Measurements from ENCODE around the gene CWF19L1. TPM values are rescaled to one million over a fixed set of nuclear protein-coding genes. Genes with fewer than 3 reads are reported as not detected.

Gene CWF19L1
- total RNA-seq (2022; extraction: Qiagen RNA extraction), result 21.2 to 23.1 TPM (median 22.0 TPM) in 5 replicates

DNA sequence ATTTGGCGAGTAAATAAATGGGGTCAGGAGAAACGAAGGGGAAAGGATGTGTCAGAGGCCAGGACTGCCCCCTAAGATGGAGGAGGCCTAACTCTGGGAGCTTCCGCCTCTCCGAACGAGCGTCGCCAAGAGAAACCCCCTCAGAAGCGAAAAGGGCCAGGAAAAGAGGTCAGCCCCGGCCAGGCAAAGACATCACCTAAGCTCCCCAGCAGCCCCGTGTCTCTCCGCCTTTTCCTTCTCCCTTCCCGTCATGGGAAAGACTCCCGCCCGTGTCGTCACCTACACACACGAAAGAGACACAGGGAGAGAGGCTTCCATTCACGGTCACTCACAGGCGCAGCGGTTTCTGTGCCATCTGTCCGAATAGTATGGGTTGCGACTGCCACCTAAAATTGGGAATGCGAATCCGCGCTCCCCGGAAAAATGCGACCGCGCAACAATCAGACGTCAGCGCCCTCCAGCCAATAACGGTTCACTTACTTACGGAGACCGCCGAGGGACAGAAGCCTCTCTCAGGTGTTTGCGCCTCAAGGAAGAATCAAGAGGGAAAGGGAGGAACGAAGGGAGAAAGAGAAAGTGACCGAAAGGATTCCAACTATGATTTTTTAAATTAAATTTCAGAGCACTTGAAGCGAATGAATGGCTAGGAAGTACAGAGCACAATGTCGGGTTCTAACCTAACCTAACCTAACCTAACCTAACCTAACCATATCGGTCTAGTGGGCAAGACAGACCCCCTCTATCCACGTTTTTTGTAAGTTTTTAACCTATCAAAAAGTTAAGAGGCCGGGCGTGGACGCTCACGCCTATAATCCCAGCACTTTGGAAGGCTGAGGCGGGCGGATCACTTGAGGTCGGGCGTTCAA is at the start of gene CWF19L1:
Gene CWF19L1 (minus strand): TSS at position 400 of the 866 bp plus-strand sequence. CDS start 45 bp downstream, at position 355.

DNA sequence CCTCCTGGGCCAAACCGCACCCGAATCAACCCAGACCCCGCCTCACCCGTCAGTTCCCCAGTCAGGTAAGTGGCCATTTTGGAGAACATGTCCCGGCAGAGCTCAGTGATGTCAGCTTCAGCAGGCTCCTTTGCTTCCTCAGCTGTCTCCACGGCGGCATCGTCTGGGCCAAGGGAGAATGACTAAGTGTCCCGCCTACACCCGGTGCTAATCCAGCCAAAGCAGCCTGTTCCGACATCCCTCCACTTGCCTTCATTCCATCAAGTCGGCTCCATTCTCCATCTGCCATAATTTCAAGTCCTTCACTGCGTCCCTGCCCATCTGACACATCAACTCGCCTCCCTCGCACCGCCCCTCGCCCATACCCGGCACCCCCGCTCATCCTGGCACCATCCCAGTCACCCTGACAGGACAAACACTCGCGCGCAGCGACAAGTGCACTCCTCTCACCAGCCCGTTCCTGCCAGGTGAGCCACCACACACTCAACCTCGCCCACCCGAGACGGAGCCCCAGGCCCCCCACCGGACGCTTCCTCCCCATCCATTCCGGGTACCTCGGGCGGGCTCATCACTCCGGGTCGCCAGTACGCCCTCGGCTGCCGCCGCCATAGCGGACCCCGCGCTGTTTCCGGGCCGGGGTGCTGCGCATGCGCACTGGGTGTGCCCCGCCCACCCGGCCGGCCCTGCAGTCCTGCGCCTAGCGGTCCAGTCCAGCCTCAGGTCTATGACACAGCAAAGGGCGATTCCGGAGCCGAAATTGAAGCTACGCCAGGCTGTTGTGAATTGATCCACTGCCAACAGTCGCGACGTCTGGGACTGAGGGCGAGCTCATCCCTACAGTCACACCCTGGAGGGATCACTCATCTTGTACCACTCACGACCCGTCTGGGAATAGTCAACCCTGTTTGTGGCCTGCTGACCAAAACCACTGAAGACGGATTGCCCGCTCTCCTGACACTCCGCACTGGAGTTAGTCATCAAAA is 18.9 kb upstream of the CWF19L1 start, which contains the start of gene BLOC1S2:
Gene BLOC1S2 (minus strand): TSS at position 630 of the 983 bp plus-strand sequence. CDS start 21 bp downstream, at position 609.

DNA sequence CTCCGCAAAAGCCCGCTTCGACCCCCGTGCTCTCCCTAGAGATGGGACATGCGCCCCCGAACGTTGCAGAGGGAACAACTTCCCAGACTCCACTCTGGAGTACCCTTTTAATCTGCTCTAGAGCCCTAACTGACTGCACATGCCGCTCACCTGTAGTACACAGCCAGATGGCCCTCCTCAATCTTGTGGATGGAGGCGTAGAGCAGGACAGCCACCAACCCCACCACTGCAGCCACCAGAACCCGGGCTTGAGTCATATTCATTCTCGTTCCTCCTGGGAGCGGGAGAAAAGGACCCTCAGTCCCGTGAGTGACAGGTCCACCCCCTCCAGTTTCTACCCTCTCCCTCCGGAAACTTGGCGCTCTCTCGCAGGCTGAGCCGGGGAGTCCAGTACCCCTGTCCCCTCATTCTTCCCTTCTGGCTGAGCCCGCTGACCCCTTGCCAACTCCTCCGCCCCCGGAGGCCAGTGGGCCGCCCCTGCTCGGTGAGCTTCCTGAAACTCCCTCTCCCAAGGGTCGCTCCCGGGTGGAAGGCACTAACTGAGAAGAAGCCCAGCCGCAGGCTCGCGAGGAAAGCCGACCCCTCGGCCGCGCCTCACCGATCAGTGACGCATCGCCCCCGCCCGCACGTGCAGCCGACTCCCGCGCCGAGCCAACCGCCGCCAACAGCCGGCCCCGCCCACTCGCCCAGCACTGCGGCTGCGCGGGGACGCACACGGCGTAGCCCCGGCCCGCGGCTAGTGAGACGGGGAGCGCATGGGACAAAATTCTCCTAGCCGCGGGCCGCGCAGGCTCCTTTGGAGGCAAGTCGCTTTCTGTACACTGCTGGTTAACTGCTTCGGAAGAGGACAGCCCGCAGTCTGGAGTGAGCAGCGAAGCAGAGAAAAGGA is 81.8 kb downstream of the CWF19L1 start, which contains the start of gene ERLIN1:
Gene ERLIN1 (minus strand): TSS at position 666 of the 889 bp plus-strand sequence. CDS start 403 bp downstream, at position 263.

Other genes starting within 250 kb of the CWF19L1 start
- 0.19 to 0.54 TPM (median 0.36 TPM) in 5 replicates for gene CPN1, start 185.8 kb downstream of the CWF19L1 start, total RNA-seq (2022; extraction: Qiagen RNA extraction)
- gene ERLIN1, start 81.6 kb downstream of the CWF19L1 start, total RNA-seq (2022; extraction: Qiagen RNA extraction), result 44.9 to 60.3 TPM (median 59.1 TPM) in 5 replicates
- 18.7 to 24.1 TPM (median 20.6 TPM) in 5 replicates for gene CHUK, start 38.0 kb downstream of the CWF19L1 start, total RNA-seq (2022; extraction: Qiagen RNA extraction)
- gene BLOC1S2, start 19.0 kb upstream of the CWF19L1 start, total RNA-seq (2022; extraction: Qiagen RNA extraction), result 89.2 to 110 TPM (median 93.5 TPM) in 5 replicates
- 0.11 to 0.38 TPM (median 0.19 TPM) in 5 replicates for gene PKD2L1, start 62.6 kb upstream of the CWF19L1 start, total RNA-seq (2022; extraction: Qiagen RNA extraction)
- 148 to 219 TPM (median 171 TPM) in 5 replicates for gene SCD, start 79.6 kb upstream of the CWF19L1 start, total RNA-seq (2022; extraction: Qiagen RNA extraction)
- gene WNT8B, start 195.4 kb upstream of the CWF19L1 start, total RNA-seq (2022; extraction: Qiagen RNA extraction), result 0.05 TPM in 1 of 5 replicates, not detected in the others